Measurements from ENCODE around the gene NSF. TPM values are rescaled to one million over a fixed set of nuclear protein-coding genes. Genes with fewer than 3 reads are reported as not detected.

Gene NSF
- total RNA-seq, 4 donors from 2014 or later = 28.9 to 61.9 (median 45.7) TPM

GRCh38 chr17:46777943-46778915 is 187.8 kb downstream of the NSF start:
- Histone ChIP-seq H3K4me1 (no peaks in the 10 kb centered on the region), H3K4me3 (replicated peaks in 1 of 3) (no peak overlapping the region), H3K9me3 (no peaks in the 10 kb centered on the region), H3K27me3 (no peaks in the 10 kb centered on the region), H3K36me3 (no peaks in the 10 kb centered on the region), H3K27ac (no peak overlapping the region)
- DNase-seq = no peak
- WGBS, 2 donors = 59 to 65% methylated on average over 23 of the region's 23 CpGs
- intact Hi-C loops (cut with DNase I) = no loop called here
- no peak for TF ChIP-seq POLR2A (IDR thresholded peaks at IDR 0.05)
- no peak for TF ChIP-seq CTCF (IDR thresholded peaks at IDR 0.05)

GRCh38 chr17:46780003-46780373 is 189.5 kb downstream of the NSF start:
- no peaks in the 10 kb centered on the region for H3K9me3 ChIP-seq
- DNase-seq = no peak
- no peak overlapping the region for H3K4me3 ChIP-seq (replicated peaks in 1 of 3)
- no peaks in the 10 kb centered on the region for H3K4me1 ChIP-seq
- no peaks in the 10 kb centered on the region for H3K36me3 ChIP-seq
- TF ChIP-seq POLR2A (IDR thresholded peaks at IDR 0.05) (no peak), CTCF (IDR thresholded peaks at IDR 0.05) (no peak)
- 85 to 93% methylated on average over 2 to 3 of the region's 5 CpGs for WGBS, 2 donors
- no peaks in the 10 kb centered on the region for H3K27me3 ChIP-seq
- intact Hi-C loops (cut with DNase I) = no loop called here
- no peak overlapping the region for H3K27ac ChIP-seq

- WGBS, 2 donors = 58 to 62% methylated on average over 7 to 9 of the region's 9 CpGs
- no peak overlapping the region for H3K27ac ChIP-seq
- intact Hi-C loops (cut with DNase I) = no loop called here
- H3K4me1 ChIP-seq = no peaks in the 10 kb centered on the region
- no peaks in the 10 kb centered on the region for H3K36me3 ChIP-seq
- H3K4me3 ChIP-seq (replicated peaks in 1 of 3) = no peak overlapping the region
- no peaks in the 10 kb centered on the region for H3K27me3 ChIP-seq
- DNase-seq = peak; percentile 53
- no peak for TF ChIP-seq POLR2A (IDR thresholded peaks at IDR 0.05)
- TF ChIP-seq CTCF (IDR thresholded peaks at IDR 0.05) = peak; percentile 32 to 71 (median 60)
- H3K9me3 ChIP-seq = no peaks in the 10 kb centered on the region
These were observed 191.9 kb downstream of the NSF start for GRCh38 chr17:46782250-46782953.

- WGBS, 2 donors = 48 to 69% methylated on average over 4 of the region's 7 CpGs
- no peak overlapping the region for H3K4me3 ChIP-seq (replicated peaks in 1 of 3)
These were observed 192.6 kb downstream of the NSF start for GRCh38 chr17:46783031-46783593.

More at GRCh38 chr17:46783031-46783593, 192.6 kb downstream of the NSF start:
- no peaks in the 10 kb centered on the region for H3K4me1 ChIP-seq
- no peaks in the 10 kb centered on the region for H3K27me3 ChIP-seq
- TF ChIP-seq POLR2A (IDR thresholded peaks at IDR 0.05) (no peak), CTCF (IDR thresholded peaks at IDR 0.05) (no peak)
- no peaks in the 10 kb centered on the region for H3K36me3 ChIP-seq
- no peak overlapping the region for H3K27ac ChIP-seq
- intact Hi-C loops (cut with DNase I) = no loop called here
- no peaks in the 10 kb centered on the region for H3K9me3 ChIP-seq
- no peak for DNase-seq
